ENCODE data around the gene ZNF90.
"Not testable (repeated sequence)": the region's sequence is repeated elsewhere in the genome, so short reads cannot be mapped to it uniquely, and the experiment has no call there.

Gene ZNF90

GRCh38 chr19:20070691-20071090, 7.1 kb upstream of the ZNF90 start:
- no peak for DNase-seq
- no peak overlapping the region for H3K27ac ChIP-seq
- in situ Hi-C loops (cut with HindIII; ENCODE audit: low pct_ligation_motif_present, low sequenced_read_pairs), result no loop called here
- H3K4me3 ChIP-seq (ENCODE audit: low read depth, low read length), result no peak overlapping the region
- no peak for TF ChIP-seq CTCF (IDR thresholded peaks at IDR 0.05; ENCODE audit: low read depth, low read length, missing control alignments)
- H3K36me3 ChIP-seq (replicated peaks), result no peaks in the 10 kb centered on the region
- H3K27me3 ChIP-seq (replicated peaks), result no peaks in the 10 kb centered on the region

- Histone ChIP-seq H3K27me3 (replicated peaks) (no peaks in the 10 kb centered on the region), H3K4me3 (ENCODE audit: low read depth, low read length) (no peak overlapping the region), H3K36me3 (replicated peaks) (no peaks in the 10 kb centered on the region), H3K27ac (no peak overlapping the region)
- no peak for TF ChIP-seq CTCF (IDR thresholded peaks at IDR 0.05; ENCODE audit: low read depth, low read length, missing control alignments)
- in situ Hi-C loops (cut with HindIII; ENCODE audit: low pct_ligation_motif_present, low sequenced_read_pairs), result no loop called here
- no peak for DNase-seq
These were observed 4.9 kb upstream of the ZNF90 start for GRCh38 chr19:20072936-20073335.

- Histone ChIP-seq H3K27ac (no peak overlapping the region), H3K36me3 (replicated peaks) (no peaks in the 10 kb centered on the region), H3K27me3 (replicated peaks) (no peaks in the 10 kb centered on the region), H3K4me3 (ENCODE audit: low read depth, low read length) (peak overlapping the region; percentile 63)
- no peak for TF ChIP-seq CTCF (IDR thresholded peaks at IDR 0.05; ENCODE audit: low read depth, low read length, missing control alignments)
- in situ Hi-C loops (cut with HindIII; ENCODE audit: low pct_ligation_motif_present, low sequenced_read_pairs), result no loop called here
- peak; percentile 18 for DNase-seq
These were observed 806 bp downstream of the ZNF90 start for GRCh38 chr19:20078581-20079031.

- in situ Hi-C loops (cut with HindIII; ENCODE audit: low pct_ligation_motif_present, low sequenced_read_pairs), result no loop called here
- Histone ChIP-seq H3K27ac (no peak overlapping the region), H3K4me3 (ENCODE audit: low read depth, low read length) (no peak overlapping the region), H3K36me3 (replicated peaks) (no peaks in the 10 kb centered on the region), H3K27me3 (replicated peaks) (no peaks in the 10 kb centered on the region)
- DNase-seq, result no peak
- TF ChIP-seq CTCF (IDR thresholded peaks at IDR 0.05; ENCODE audit: low read depth, low read length, missing control alignments), result no peak
These were observed 1.7 kb downstream of the ZNF90 start for GRCh38 chr19:20079476-20079875.

GRCh38 chr19:20080656-20081055, 2.9 kb downstream of the ZNF90 start:
- Histone ChIP-seq H3K27ac (no peak overlapping the region), H3K4me3 (ENCODE audit: low read depth, low read length) (no peak overlapping the region), H3K36me3 (replicated peaks) (no peaks in the 10 kb centered on the region), H3K27me3 (replicated peaks) (no peaks in the 10 kb centered on the region)
- TF ChIP-seq CTCF (IDR thresholded peaks at IDR 0.05; ENCODE audit: low read depth, low read length, missing control alignments), result no peak
- no peak for DNase-seq
- in situ Hi-C loops (cut with HindIII; ENCODE audit: low pct_ligation_motif_present, low sequenced_read_pairs), result no loop called here

- DNase-seq; in situ Hi-C loops (cut with HindIII; ENCODE audit: low pct_ligation_motif_present, low sequenced_read_pairs); H3K27me3 ChIP-seq (replicated peaks); H3K36me3 ChIP-seq (replicated peaks); H3K27ac ChIP-seq; H3K4me3 ChIP-seq (ENCODE audit: low read depth, low read length): not testable (repeated sequence)
These were observed 4.5 kb downstream of the ZNF90 start for GRCh38 chr19:20082232-20082833.

GRCh38 chr19:20082876-20083275, 5.1 kb downstream of the ZNF90 start:
- H3K27me3 ChIP-seq (replicated peaks); H3K36me3 ChIP-seq (replicated peaks); DNase-seq; in situ Hi-C loops (cut with HindIII; ENCODE audit: low pct_ligation_motif_present, low sequenced_read_pairs); H3K4me3 ChIP-seq (ENCODE audit: low read depth, low read length); H3K27ac ChIP-seq: not testable (repeated sequence)
